Transverse colon (tissue), 4 donors: ENCODE results near the gene LILRB2.

Experiments
- CTCF ChIP-seq, 5 experiments: fragments of 200-600 bp in 3 of 5; fragments of 450-650 bp in 2 of 5; sonication (generic) in 3 of 5; IDR thresholded peaks; 1 replicate in 2 of 5; 2 replicates in 3 of 5; pipeline ENCODE4 v1.5.1; 2016 to 2017; ENCODE audit warnings: antibody characterized with exemption in 5 of 5, inconsistent platforms in 3 of 5, mild to moderate bottlenecking in 2 of 5, moderate library complexity in 1 of 5
- EP300 ChIP-seq: sonication (generic); formaldehyde crosslinking; IDR thresholded peaks from one replicate; pipeline ENCODE4 v1.6.1; 2017; ENCODE audit warnings: antibody characterized with exemption, low read depth
- POLR2A ChIP-seq: fragments of 450-650 bp; IDR thresholded peaks from one replicate; pipeline ENCODE4 v1.6.1; 2016; ENCODE audit warnings: antibody characterized with exemption, mild to moderate bottlenecking, moderate library complexity
- POLR2AphosphoS5 ChIP-seq, 3 donors: sonication (generic); formaldehyde crosslinking; IDR thresholded peaks; one replicate each; pipeline ENCODE4 v1.6.1; 2016; ENCODE audit warnings: antibody characterized with exemption in 3 of 3

GRCh38 chr19:54255105-54255775, 25.7 kb downstream of the LILRB2 start:
- TF ChIP-seq CTCF (IDR thresholded peaks at IDR 0.05): no peak
- TF ChIP-seq POLR2A: no peak
- TF ChIP-seq EP300: no peak
- TF ChIP-seq POLR2AphosphoS5 (IDR thresholded peaks at IDR 0.05): no peak
